ENCODE results near the gene SORBS1. TPM values are rescaled to one million over a fixed set of nuclear protein-coding genes. Genes with fewer than 3 reads are reported as not detected.

The SORBS1 gene
- total and polyA plus RNA-seq, 2 of the 13 experiments (the other 11 are each of a cell fraction or from before 2014, with no cell fraction given) = 16.8 to 39.8 TPM

GRCh38 chr10:95477175-95477520, 84.0 kb downstream of the SORBS1 start:
- in situ Hi-C loops (cut with HindIII; ENCODE audit: extremely low pct_ligation_motif_present, low pct_unique_long_range_greater_than_20kb) = no loop called here
- ATAC-seq (no peak), DNase-seq (ENCODE audit: low spot score) (no peak), FAIRE-seq (no peak)
- TF ChIP-seq PRPF4 (IDR thresholded peaks at IDR 0.05; ENCODE audit: low read depth, low read length, poor library complexity, severe bottlenecking) = no peak
- TF ChIP-seq HIVEP1 (CRISPR knock-in tag; IDR thresholded peaks at IDR 0.05) = 0 out of 2 replicates have a peak, but pooled peaks have one; percentile 26
- TF ChIP-seq DNMT3B (CRISPR knock-in tag; conservative IDR thresholded peaks at IDR 0.05) = no peak
- peak; percentile 55 for TF ChIP-seq ZNF687 (CRISPR knock-in tag; IDR thresholded peaks at IDR 0.05)
- no peak for TF ChIP-seq SOX6 (IDR thresholded peaks at IDR 0.05)
- TF ChIP-seq SOX6 (CRISPR knock-in tag; IDR thresholded peaks at IDR 0.05) = no peak
- TF ChIP-seq U2AF2 (IDR thresholded peaks at IDR 0.05; ENCODE audit: low read depth, low read length) = no peak
- Histone ChIP-seq H2AFZ (ENCODE audit: low read length) (no peak overlapping the region), H3K79me2 (ENCODE audit: insufficient read depth, low read length) (peaks cover 44% of the 10 kb centered on the region), H4K20me1 (ENCODE audit: insufficient read depth, low read length) (no peaks in the 10 kb centered on the region), H3K36me3 (replicated peaks in 1 of 2; ENCODE audit: control insufficient read depth in 1 of 2, insufficient read depth in 2 of 2, low read length in 2 of 2) (no peaks in the 10 kb centered on the region; a peak in 2 of 5 replicates), H3K27ac (ENCODE audit: extremely low read length, insufficient read depth, low read length) (peak overlapping the region; percentile 96), H3K9ac (ENCODE audit: insufficient read depth, low read depth, low read length) (peak overlapping the region; percentile 31; the same call in 1 of the 2 replicates), H3K4me1 (ENCODE audit: insufficient read depth, low read length) (peaks cover 100% of the 10 kb centered on the region), H3K4me3 (replicated peaks in 1 of 3; ENCODE audit: insufficient read depth in 1 of 3, low read depth in 2 of 3, low read length in 3 of 3) (no peak overlapping the region), H3K27me3 (ENCODE audit: control insufficient read depth in 1 of 2, insufficient read depth in 2 of 2, low read length in 2 of 2) (no peaks in the 10 kb centered on the region), H3K9me3 (ENCODE audit: low read length) (no peaks in the 10 kb centered on the region), H3K4me2 (ENCODE audit: low read depth, low read length) (no peak overlapping the region)
- ChIA-PET POLR2A (interaction anchor here (0.8 to 1.5 kb wide), 5 partner anchors 10 to 76 kb away, joined by 3 to 6 read pairs (median 3); no protein-coding TSS in a partner anchor), CTCF (ENCODE audit: low intra/inter-chr PET ratio, low total read pairs) (no interaction called here)
- intact Hi-C loops (cut with micrococcal nuclease; ENCODE audit: unreplicated experiment) = no loop called here
- BruUV-seq (replicated peaks) = no TSS peak
- 95% methylated on average over 2 of the region's 2 CpGs for WGBS (ENCODE audit: low lambda C conversion rate)
